Fibroblast of villous mesenchyme (primary cell): ENCODE results near the gene HOTAIR. TPM values are rescaled to one million over a fixed set of nuclear protein-coding genes. Genes with fewer than 3 reads are reported as not detected.

Experiments used
- DNase-seq: peaks from one replicate; pipeline ENCODE4 v3.0.0-alpha.2; 2010; ENCODE audit warnings: low read depth
- H3K4me3 ChIP-seq: 2 replicates; pipeline ENCODE4 v1.5.1; 2011; ENCODE audit warnings: low read depth, mild to moderate bottlenecking, low read length
- CTCF ChIP-seq: IDR thresholded peaks from 2 replicates; pipeline ENCODE4 v1.5.1; 2012; ENCODE audit warnings: low read depth, mild to moderate bottlenecking, low read length; ENCODE audit not compliant: insufficient read depth
- total RNA-seq: library from RNA; depleted of rRNA; stranded (reverse); fragments of >200 nt; gene quantifications from 2 replicates; pipeline ENCODE4 v1.2.3, GENCODE V29; 2012

HOTAIR gene
- total RNA-seq, 1 donor = 0.86 TPM

- no peak for TF ChIP-seq CTCF
- no peak for DNase-seq
- H3K4me3 ChIP-seq = no peak overlapping the region
Observed at GRCh38 chr12:53961025-53961761, 13.6 kb downstream of the HOTAIR start.

- no peak overlapping the region for H3K4me3 ChIP-seq
- DNase-seq = no peak
- TF ChIP-seq CTCF = no peak
Observed at GRCh38 chr12:53960187-53961024, 14.3 kb downstream of the HOTAIR start.

- no peak overlapping the region for H3K4me3 ChIP-seq
- no peak for DNase-seq
- no peak for TF ChIP-seq CTCF
Observed at GRCh38 chr12:53959314-53959713, 15.4 kb downstream of the HOTAIR start.

- no peak for TF ChIP-seq CTCF
- DNase-seq = no peak
- H3K4me3 ChIP-seq = no peak overlapping the region
Observed at GRCh38 chr12:53958128-53958527, 16.6 kb downstream of the HOTAIR start.

GRCh38 chr12:53956914-53957536 is 17.7 kb downstream of the HOTAIR start:
- H3K4me3 ChIP-seq = no peak overlapping the region
- no peak for DNase-seq
- TF ChIP-seq CTCF = no peak

- DNase-seq = no peak
- no peak for TF ChIP-seq CTCF
Observed at GRCh38 chr12:53956251-53956887, 18.4 kb downstream of the HOTAIR start.

More at GRCh38 chr12:53956251-53956887, 18.4 kb downstream of the HOTAIR start:
- no peak overlapping the region for H3K4me3 ChIP-seq
